22Rv1 (cell line): ENCODE results near the gene RBKS.

ENCODE experiments used
- H3K27ac ChIP-seq: fragments of 450-650 bp; 2 replicates; pipeline ENCODE4 v1.5.1; 2017
- CTCF ChIP-seq: fragments of 450-650 bp; IDR thresholded peaks from 2 replicates; pipeline ENCODE4 v1.5.1; 2017; ENCODE audit warnings: mild to moderate bottlenecking
- ZFX ChIP-seq: fragments of 450-650 bp; IDR thresholded peaks from 2 replicates; pipeline ENCODE4 v1.6.1; 2017; ENCODE audit warnings: antibody characterized with exemption, borderline replicate concordance

The RBKS gene

GRCh38 chr2:27904405-27904665 lies 14.1 kb upstream of the RBKS start:
- H3K27ac ChIP-seq, result no peak overlapping the region
- TF ChIP-seq CTCF, result no peak
- no peak for TF ChIP-seq ZFX

DNA sequence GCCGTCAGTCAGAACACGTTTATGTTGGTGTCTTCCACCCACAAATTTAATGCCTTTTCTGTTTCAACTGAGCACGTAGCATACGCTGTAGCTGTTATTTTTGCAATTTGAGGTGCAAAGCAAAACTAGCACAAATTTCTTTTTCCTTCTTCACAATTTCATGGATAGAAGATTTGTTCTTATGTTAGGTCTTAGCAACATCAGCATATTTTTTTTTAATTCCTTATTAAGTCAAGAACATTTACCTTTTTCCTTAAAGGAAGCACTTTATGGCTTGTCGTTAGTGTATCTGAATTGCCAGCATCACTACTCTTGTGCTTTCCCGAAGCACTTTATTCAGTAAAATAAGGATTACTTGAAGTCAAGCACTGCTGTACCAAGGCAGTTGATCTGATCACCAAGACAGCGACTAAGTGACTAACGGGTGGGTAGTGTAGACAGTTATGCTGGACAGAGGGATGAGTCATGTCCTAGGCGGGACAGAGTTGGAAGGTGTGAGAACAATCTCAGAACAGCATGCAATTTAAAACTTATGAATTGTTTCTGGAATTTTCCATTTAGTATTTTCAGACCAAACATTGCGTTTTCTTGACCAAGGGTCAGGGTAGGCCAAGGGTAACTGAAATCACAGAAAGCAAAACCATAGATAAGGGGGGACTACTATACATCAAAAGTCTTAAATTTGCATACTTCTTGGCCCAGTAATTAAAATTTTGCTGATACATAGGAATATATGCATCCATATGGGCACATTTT lies 13.6 kb upstream of the RBKS start:
- TF ChIP-seq CTCF (no peak), ZFX (no peak)
- no peak overlapping the region for H3K27ac ChIP-seq

GRCh38 chr2:27903018-27903417 lies 12.8 kb upstream of the RBKS start:
- TF ChIP-seq CTCF, result no peak
- no peak for TF ChIP-seq ZFX

GRCh38 chr2:27902098-27902497 lies 11.9 kb upstream of the RBKS start:
- no peak for TF ChIP-seq ZFX
- no peak for TF ChIP-seq CTCF
- no peak overlapping the region for H3K27ac ChIP-seq

More at GRCh38 chr2:27903018-27903417, 12.8 kb upstream of the RBKS start:
- H3K27ac ChIP-seq, result no peak overlapping the region

GRCh38 chr2:27901234-27901633 lies 11.0 kb upstream of the RBKS start:
- TF ChIP-seq CTCF (no peak), ZFX (no peak)

DNA sequence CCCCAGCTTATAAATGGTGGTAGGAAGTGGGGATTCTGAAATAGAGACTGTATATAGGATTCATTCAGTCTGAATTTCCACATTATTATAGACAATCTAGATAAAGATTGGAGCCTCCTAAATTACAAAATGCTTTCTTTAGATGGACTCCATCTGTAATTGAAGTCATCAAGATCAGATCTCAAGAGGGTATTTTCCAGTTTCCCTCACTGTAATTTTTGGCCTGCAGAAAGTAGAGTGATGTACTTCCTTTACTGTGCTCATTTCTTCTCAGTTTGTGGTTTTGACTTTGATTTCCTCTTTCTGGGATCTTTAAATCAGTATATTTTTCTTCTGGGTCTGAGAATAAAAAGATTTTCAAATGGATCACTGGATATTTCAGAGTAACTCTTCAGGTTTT lies 7.5 kb upstream of the RBKS start:
- TF ChIP-seq CTCF (no peak), ZFX (no peak)
- no peak overlapping the region for H3K27ac ChIP-seq

More at GRCh38 chr2:27901234-27901633, 11.0 kb upstream of the RBKS start:
- H3K27ac ChIP-seq, result no peak overlapping the region

GRCh38 chr2:27893006-27893405 lies 2.8 kb upstream of the RBKS start:
- TF ChIP-seq CTCF, result no peak
- TF ChIP-seq ZFX, result no peak
- H3K27ac ChIP-seq, result no peak overlapping the region
